Measurements from ENCODE around the gene RDM1.

The RDM1 gene

GRCh38 chr17:35917519-35918213 lies 12.9 kb downstream of the RDM1 start:
- DNase-seq (ENCODE audit: low read depth), result no peak
- H3K4me3 ChIP-seq (replicated peaks; ENCODE audit: low read depth, low read length), result no peak overlapping the region
- no peak for TF ChIP-seq CTCF (IDR thresholded peaks at IDR 0.05; ENCODE audit: low read length, missing control alignments)

- no peak for DNase-seq (ENCODE audit: low read depth)
- H3K4me3 ChIP-seq (replicated peaks; ENCODE audit: low read depth, low read length), result no peak overlapping the region
- no peak for TF ChIP-seq CTCF (IDR thresholded peaks at IDR 0.05; ENCODE audit: low read length, missing control alignments)
Observed at GRCh38 chr17:35915153-35915964, 15.2 kb downstream of the RDM1 start.

GRCh38 chr17:35914354-35914753 lies 16.2 kb downstream of the RDM1 start:
- no peak for DNase-seq (ENCODE audit: low read depth)
- no peak for TF ChIP-seq CTCF (IDR thresholded peaks at IDR 0.05; ENCODE audit: low read length, missing control alignments)
- H3K4me3 ChIP-seq (replicated peaks; ENCODE audit: low read depth, low read length), result no peak overlapping the region

- TF ChIP-seq CTCF (IDR thresholded peaks at IDR 0.05; ENCODE audit: low read length, missing control alignments), result no peak
- H3K4me3 ChIP-seq (replicated peaks; ENCODE audit: low read depth, low read length), result no peak overlapping the region
- no peak for DNase-seq (ENCODE audit: low read depth)
Observed at GRCh38 chr17:35913609-35914008, 17.0 kb downstream of the RDM1 start.

GRCh38 chr17:35912942-35913341 lies 17.6 kb downstream of the RDM1 start:
- no peak for TF ChIP-seq CTCF (IDR thresholded peaks at IDR 0.05; ENCODE audit: low read length, missing control alignments)
- no peak for DNase-seq (ENCODE audit: low read depth)
- H3K4me3 ChIP-seq (replicated peaks; ENCODE audit: low read depth, low read length), result no peak overlapping the region

- TF ChIP-seq CTCF (IDR thresholded peaks at IDR 0.05; ENCODE audit: low read length, missing control alignments), result no peak
- H3K4me3 ChIP-seq (replicated peaks; ENCODE audit: low read depth, low read length), result no peak overlapping the region
- DNase-seq (ENCODE audit: low read depth), result no peak
Observed at GRCh38 chr17:35912339-35912912, 18.1 kb downstream of the RDM1 start.
